Activated CD4-positive, alpha-beta T cell treated with anti-CD3 and anti-CD28 coated beads, Interleukin-2, amount 10 ng/mL, durations not matched to agents 24 days and 14 days (primary cell): Measurements from ENCODE around the gene NRXN3. TPM values are rescaled to one million over a fixed set of nuclear protein-coding genes. Genes with fewer than 3 reads are reported as not detected.

Experiments used
- DNase-seq: peaks from one replicate; pipeline ENCODE4 v3.0.0; 2022
- H3K27ac Mint-ChIP-seq: one replicate; pipeline ENCODE4 v1.8.0; 2022; ENCODE audit warnings: mild to moderate bottlenecking, mixed read lengths
- H3K27me3 Mint-ChIP-seq: one replicate; pipeline ENCODE4 v1.8.0; 2022; ENCODE audit warnings: mixed read lengths
- H3K36me3 Mint-ChIP-seq: one replicate; pipeline ENCODE4 v1.8.0; 2022; ENCODE audit warnings: low read depth, mild to moderate bottlenecking, mixed read lengths
- H3K4me1 Mint-ChIP-seq: one replicate; pipeline ENCODE4 v1.8.0; 2021; ENCODE audit warnings: mixed read lengths
- H3K4me3 Mint-ChIP-seq: one replicate; pipeline ENCODE4 v1.8.0; 2022; ENCODE audit warnings: mild to moderate bottlenecking, moderate library complexity, mixed read lengths
- H3K9me3 Mint-ChIP-seq: one replicate; pipeline ENCODE4 v1.8.0; 2021; ENCODE audit warnings: mixed read lengths
- intact Hi-C: fragments of 100-400 bp; cut with micrococcal nuclease; formaldehyde crosslinking; loops from one replicate; pipeline ENCODE4 v1.15.1; 2023
- total RNA-seq: library from RNA; stranded (reverse); gene quantifications from 2 replicates; pipeline ENCODE4 v1.2.3, GENCODE V29; 2022

NRXN3 gene
- total RNA-seq, 1 donor from 2014 or later = not detected

GRCh38 chr14:79275292-79275655 lies 1105.1 kb downstream of the NRXN3 start:
- intact Hi-C loops = no loop called here
- DNase-seq = no peak
- H3K27ac Mint-ChIP-seq = no peak overlapping the region
- peaks cover 25% of the 10 kb centered on the region for H3K27me3 Mint-ChIP-seq
- no peaks in the 10 kb centered on the region for H3K4me1 Mint-ChIP-seq
- H3K9me3 Mint-ChIP-seq = peaks cover 3% of the 10 kb centered on the region
- no peaks in the 10 kb centered on the region for H3K36me3 Mint-ChIP-seq
- H3K4me3 Mint-ChIP-seq = no peak overlapping the region

- H3K9me3 Mint-ChIP-seq = peaks cover 3% of the 10 kb centered on the region
- peaks cover 41% of the 10 kb centered on the region for H3K27me3 Mint-ChIP-seq
- H3K4me1 Mint-ChIP-seq = no peaks in the 10 kb centered on the region
- no peak for DNase-seq
- no peak overlapping the region for H3K27ac Mint-ChIP-seq
- intact Hi-C loops = no loop called here
- H3K36me3 Mint-ChIP-seq = no peaks in the 10 kb centered on the region
- H3K4me3 Mint-ChIP-seq = no peak overlapping the region
Observed at GRCh38 chr14:79278286-79278797, 1108.2 kb downstream of the NRXN3 start.

DNA sequence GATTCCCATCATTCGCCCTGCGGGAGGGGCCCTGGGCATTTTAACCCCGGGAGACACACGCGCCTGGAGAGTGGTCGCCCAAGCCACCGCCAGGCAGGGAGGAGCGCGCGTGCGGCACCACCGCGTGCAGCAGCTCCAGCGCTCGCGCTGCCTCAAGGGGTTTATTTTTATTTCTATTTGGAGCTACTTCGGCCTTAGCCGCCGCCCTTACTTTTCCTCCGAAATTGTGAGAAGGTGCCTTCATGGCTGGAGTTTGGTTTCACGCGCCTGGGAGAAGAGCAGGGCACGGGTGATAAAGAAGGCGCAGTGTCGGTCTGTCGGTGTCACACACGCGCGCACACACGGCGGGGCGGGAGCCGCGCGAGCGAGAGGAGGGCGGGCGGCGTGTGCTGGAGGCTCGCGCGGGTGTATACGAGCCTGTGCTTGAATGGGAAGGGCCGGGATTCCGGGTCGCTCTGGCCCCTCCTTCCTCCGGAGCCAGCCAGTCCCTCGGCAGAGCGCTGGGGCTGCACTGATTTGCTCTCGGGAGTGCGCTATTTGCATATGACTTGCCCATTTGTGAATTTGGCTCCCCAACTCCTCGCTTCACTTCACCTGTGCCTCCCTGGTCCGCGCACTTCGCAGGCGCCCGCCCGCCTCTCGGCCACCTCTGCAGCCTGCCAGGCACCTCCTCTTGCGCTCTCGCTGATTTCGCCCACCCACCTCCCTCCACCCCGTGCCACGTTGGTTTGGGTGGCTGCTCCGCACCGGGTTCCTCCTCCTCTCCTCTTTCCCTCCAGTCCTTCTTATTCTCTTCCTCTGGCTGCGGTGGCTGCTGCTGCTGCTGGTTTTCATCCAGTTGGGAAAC lies 1108.8 kb downstream of the NRXN3 start:
- H3K4me1 Mint-ChIP-seq = no peaks in the 10 kb centered on the region
- intact Hi-C loops = no loop called here
- peak; percentile 54 for DNase-seq
- peaks cover 41% of the 10 kb centered on the region for H3K27me3 Mint-ChIP-seq
- H3K36me3 Mint-ChIP-seq = no peaks in the 10 kb centered on the region
- no peak overlapping the region for H3K4me3 Mint-ChIP-seq
- H3K9me3 Mint-ChIP-seq = peaks cover 3% of the 10 kb centered on the region
- H3K27ac Mint-ChIP-seq = no peak overlapping the region

DNA sequence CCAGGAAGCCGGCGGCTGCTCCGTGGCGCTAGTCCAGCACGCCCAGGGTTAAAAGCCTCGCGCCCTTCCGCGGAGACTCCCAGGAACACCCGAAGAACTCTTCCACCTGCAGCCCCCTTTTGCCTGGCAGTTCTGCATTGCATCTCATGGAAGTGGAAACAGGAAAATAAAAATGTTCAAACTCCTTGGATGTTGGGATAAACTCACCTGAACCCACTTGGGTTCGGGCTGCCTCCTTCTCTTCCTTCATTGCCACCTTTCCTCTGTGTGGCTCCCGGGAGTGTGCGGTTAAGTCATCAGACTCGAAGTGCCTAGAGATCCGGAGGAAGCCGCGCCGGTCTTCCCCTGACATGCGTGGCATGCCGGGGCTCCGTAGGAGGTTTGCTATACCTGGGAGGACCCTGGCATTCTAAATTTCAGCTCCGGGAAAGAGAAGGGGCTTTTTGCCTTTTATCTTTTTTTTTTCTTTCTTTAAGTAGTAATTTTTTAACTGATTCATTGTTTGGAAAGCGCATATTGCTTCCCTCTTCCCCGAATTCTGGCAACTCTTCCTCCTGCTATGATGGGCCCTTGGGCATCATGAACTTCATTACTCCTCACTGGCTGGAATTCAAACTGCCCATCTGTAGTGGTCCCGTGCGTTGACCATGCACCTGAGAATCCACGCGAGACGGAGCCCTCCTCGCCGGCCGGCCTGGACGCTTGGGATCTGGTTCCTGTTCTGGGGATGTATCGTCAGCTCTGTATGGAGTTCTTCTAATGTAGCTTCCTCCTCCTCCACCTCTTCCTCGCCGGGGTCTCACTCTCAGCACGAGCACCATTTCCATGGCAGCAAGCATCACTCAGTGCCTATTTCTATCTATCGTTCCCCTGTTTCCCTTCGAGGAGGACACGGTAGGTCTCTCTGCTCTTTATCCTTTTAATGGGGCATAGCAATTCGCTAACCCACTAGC lies 1109.7 kb downstream of the NRXN3 start:
- H3K36me3 Mint-ChIP-seq = no peaks in the 10 kb centered on the region
- intact Hi-C loops = no loop called here
- H3K4me1 Mint-ChIP-seq = no peaks in the 10 kb centered on the region
- no peak overlapping the region for H3K4me3 Mint-ChIP-seq
- peaks cover 3% of the 10 kb centered on the region for H3K9me3 Mint-ChIP-seq
- no peak for DNase-seq
- H3K27me3 Mint-ChIP-seq = peaks cover 41% of the 10 kb centered on the region
- no peak overlapping the region for H3K27ac Mint-ChIP-seq

DNA sequence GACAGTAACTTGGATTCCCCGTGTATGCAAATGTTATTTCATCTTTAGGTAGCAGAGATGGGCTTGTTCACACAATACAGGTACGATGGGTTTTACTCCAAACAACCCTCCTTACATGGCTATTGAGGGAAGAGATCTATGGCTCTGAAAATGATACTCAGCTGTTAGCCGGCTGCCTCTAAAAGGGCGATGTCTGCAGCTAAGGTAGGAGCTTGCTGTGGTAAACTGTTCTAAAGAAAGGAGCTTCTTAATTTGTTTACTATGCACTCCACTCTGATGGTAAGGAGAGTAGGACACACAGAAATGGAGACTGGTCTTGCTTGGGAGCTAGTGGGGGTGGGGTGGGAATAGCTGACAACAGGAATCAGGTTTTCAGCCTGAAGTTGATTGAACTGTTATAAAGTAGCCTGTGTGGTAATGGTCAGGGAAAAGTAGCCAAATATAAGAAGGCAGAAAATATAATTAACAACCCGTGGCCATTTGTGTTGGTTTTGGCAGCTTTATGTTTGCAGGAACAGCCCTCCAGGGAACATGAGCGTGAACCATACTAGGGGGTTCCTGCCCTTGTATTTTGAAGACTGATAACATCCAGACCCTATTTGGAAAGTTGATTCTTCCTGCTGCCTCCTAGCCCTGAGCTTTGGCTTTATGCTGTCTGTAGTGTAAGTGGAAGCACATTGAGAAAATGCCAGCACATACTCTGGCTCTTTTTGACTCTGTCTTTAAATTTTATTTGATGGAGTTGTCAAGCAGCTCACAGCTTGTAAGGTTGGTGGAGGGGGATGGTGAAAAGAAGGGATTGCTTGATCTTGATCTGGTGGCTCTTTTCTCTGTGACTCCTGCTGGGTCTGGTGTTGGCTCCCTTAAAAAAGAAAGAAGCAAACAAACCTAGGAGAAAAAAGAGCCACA lies 1111.3 kb downstream of the NRXN3 start:
- no peaks in the 10 kb centered on the region for H3K36me3 Mint-ChIP-seq

DNA sequence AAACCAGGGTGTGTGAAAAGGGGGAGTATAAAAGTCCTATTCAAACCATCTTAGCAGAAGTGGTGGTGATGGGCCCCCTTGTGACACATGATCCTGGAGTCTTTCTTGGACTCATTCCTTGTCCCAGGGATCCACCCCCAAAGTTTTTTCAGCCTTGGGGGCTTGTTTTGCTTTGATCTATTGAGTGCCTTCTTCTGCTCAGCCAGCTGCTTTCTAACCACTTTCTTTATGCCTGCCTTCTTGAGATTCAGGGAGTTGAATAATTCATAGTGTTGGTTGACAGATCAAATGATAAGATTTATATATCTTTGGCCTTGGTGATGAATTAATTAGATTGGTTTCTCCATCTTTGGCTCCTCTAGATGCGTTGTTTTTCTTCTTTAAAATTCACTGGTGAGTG lies 1114.4 kb downstream of the NRXN3 start:
- peaks cover 3% of the 10 kb centered on the region for H3K9me3 Mint-ChIP-seq
- intact Hi-C loops = no loop called here
- no peaks in the 10 kb centered on the region for H3K36me3 Mint-ChIP-seq
- no peak overlapping the region for H3K27ac Mint-ChIP-seq
- H3K4me3 Mint-ChIP-seq = no peak overlapping the region
- H3K4me1 Mint-ChIP-seq = no peaks in the 10 kb centered on the region
- no peak for DNase-seq
- peaks cover 23% of the 10 kb centered on the region for H3K27me3 Mint-ChIP-seq

More for the DNA sequence above, 1111.3 kb downstream of the NRXN3 start:
- intact Hi-C loops = no loop called here
- Mint-ChIP-seq H3K9me3 (peaks cover 3% of the 10 kb centered on the region), H3K4me1 (no peaks in the 10 kb centered on the region), H3K4me3 (no peak overlapping the region), H3K27ac (no peak overlapping the region), H3K27me3 (peaks cover 41% of the 10 kb centered on the region)
- DNase-seq = no peak

DNA sequence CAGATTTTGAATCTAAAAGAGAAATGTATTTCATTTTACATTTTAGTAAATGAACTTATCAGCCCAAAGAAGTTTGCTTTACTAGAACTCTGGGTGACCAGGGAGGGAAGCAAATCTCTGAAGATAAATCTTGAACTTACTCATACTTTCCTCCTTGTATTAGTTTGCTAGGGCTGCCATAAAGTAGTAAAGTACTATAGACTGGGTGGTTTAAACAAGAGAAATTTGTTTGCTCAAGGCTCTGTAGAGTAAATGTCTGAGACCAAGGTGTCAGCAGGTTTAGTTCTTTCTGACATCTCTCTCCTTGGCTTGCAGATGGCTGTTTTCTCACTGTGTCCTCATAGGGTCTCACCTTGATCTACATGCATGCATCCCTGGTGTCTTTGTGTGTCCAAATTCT lies 1115.1 kb downstream of the NRXN3 start:
- intact Hi-C loops = no loop called here

DNA sequence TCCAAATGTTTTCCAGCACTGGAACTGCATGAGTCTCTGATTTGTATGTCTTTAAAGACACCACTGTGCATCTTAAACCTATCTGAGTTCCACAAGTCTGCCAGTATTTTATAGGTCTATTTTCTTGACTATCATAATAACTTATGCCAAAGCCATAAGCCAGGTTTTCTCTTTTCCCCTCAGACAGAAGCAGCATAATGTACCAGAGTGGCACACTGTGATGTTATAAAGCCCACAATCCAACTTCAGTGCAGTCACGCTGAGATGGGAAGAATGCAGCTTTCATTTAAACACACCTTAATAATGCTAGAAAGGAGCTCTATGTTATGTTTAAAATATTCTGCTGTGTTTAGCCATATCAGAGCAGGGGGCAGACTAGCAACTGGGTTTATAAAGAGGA lies 1117.8 kb downstream of the NRXN3 start:
- Mint-ChIP-seq H3K9me3 (no peaks in the 10 kb centered on the region), H3K4me1 (no peaks in the 10 kb centered on the region), H3K27me3 (no peaks in the 10 kb centered on the region), H3K4me3 (no peak overlapping the region), H3K36me3 (no peaks in the 10 kb centered on the region), H3K27ac (no peak overlapping the region)
- intact Hi-C loops = no loop called here
- no peak for DNase-seq

More for the DNA sequence above, 1115.1 kb downstream of the NRXN3 start:
- H3K27ac Mint-ChIP-seq = no peak overlapping the region
- no peak overlapping the region for H3K4me3 Mint-ChIP-seq
- peaks cover 17% of the 10 kb centered on the region for H3K27me3 Mint-ChIP-seq
- H3K9me3 Mint-ChIP-seq = no peaks in the 10 kb centered on the region
- no peak for DNase-seq
- H3K36me3 Mint-ChIP-seq = no peaks in the 10 kb centered on the region
- H3K4me1 Mint-ChIP-seq = no peaks in the 10 kb centered on the region

DNA sequence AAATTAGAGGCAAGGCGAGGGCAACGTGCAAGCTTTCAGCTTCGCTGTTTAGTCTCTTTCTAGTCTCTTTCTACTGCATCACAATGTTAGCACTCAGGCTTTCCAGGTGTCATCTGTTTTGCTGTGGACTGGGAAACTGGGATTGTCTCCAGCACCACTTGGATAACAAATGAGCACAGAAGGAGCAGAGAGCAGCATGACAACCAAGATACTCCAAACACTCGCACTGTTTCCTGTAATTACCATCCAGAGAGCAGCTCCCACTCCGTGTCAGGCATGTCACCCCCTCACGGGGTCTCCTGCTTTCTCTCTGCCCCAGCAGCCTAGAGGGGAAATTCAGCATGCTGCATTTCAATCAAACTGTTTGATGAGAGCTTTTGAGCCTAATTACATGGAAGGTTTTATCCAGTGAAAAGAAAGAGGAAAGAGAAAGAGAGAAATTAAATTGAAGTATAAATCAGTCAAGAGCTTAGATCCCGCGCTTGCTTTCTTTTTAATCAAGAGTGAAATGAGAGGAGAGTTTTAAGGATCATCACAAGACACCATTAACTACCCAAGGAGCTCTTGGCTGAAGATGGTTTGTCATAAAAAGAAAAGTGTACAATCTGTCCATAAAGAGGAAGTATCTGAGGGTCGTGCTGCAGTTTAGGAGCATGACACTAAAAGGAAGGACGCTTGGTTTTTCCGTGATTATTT lies 1123.5 kb downstream of the NRXN3 start:
- Mint-ChIP-seq H3K4me3 (no peak overlapping the region), H3K27ac (no peak overlapping the region), H3K9me3 (no peaks in the 10 kb centered on the region), H3K36me3 (no peaks in the 10 kb centered on the region), H3K27me3 (no peaks in the 10 kb centered on the region), H3K4me1 (no peaks in the 10 kb centered on the region)
- intact Hi-C loops = no loop called here
- DNase-seq = no peak

DNA sequence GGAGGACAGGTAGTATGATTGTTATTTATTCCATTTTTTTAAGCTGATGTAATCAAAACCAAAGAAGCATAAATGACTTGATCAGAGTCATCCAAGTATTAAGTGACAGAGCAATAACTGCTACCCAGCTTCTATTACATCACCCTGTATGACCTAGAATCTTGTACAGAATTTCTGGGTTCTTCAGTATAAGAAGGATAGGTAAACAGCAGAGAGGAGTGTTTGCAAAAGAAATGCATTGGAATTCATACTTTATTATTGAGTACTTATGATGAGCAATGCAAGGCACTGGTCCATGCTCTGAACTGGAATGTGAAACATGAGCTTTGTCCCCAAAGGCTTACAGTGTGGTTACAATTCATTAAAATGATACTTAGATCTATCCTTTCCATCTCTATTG lies 1124.3 kb downstream of the NRXN3 start:
- no peak for DNase-seq
- Mint-ChIP-seq H3K27me3 (no peaks in the 10 kb centered on the region), H3K36me3 (no peaks in the 10 kb centered on the region), H3K4me3 (no peak overlapping the region), H3K4me1 (no peaks in the 10 kb centered on the region), H3K27ac (no peak overlapping the region), H3K9me3 (no peaks in the 10 kb centered on the region)
- intact Hi-C loops = no loop called here

DNA sequence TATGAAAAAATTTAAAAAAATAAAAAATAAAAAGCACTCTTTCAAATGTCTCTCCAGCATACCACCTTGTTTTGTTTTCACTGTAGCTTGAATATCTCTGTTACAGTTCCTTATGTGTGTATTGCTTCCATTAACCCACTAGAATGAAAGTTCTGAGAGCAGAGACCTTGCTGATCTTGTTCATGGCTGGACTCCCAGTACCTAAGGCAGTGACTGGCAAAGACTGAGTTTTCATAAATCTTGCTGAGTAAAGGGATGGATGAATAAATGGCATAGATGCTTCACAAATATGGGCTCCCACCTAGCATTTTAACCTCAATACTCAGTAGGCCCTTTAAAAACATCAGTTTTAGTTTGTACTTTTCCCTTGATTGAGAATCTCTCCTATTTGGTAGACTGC lies 1125.2 kb downstream of the NRXN3 start:
- DNase-seq = no peak
- no peaks in the 10 kb centered on the region for H3K27me3 Mint-ChIP-seq
- H3K4me3 Mint-ChIP-seq = no peak overlapping the region
- no peaks in the 10 kb centered on the region for H3K36me3 Mint-ChIP-seq
- H3K27ac Mint-ChIP-seq = no peak overlapping the region
- H3K9me3 Mint-ChIP-seq = no peaks in the 10 kb centered on the region
- no peaks in the 10 kb centered on the region for H3K4me1 Mint-ChIP-seq
- intact Hi-C loops = no loop called here

DNA sequence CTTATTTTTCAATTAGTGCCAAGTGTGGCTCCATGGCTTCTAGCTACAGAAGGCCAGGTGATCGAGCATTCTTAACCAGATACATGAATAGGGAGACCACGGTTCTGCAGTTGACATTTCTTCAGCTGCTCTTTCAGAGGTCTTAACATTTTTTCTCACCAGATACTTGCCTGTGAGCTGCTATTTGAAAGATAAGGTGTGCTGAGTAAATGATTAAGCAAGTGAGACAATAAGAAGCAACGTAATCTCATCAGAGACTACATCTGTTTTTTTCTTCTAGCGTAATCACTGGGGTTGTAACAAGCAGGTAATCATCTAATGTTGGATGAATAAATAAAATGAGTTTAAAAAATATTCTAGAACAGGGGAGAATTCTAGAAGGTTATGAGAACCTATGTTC lies 1128.2 kb downstream of the NRXN3 start:
- no peak for DNase-seq
- Mint-ChIP-seq H3K27me3 (no peaks in the 10 kb centered on the region), H3K9me3 (no peaks in the 10 kb centered on the region), H3K36me3 (no peaks in the 10 kb centered on the region), H3K4me1 (no peaks in the 10 kb centered on the region), H3K27ac (no peak overlapping the region), H3K4me3 (no peak overlapping the region)
- intact Hi-C loops = no loop called here

DNA sequence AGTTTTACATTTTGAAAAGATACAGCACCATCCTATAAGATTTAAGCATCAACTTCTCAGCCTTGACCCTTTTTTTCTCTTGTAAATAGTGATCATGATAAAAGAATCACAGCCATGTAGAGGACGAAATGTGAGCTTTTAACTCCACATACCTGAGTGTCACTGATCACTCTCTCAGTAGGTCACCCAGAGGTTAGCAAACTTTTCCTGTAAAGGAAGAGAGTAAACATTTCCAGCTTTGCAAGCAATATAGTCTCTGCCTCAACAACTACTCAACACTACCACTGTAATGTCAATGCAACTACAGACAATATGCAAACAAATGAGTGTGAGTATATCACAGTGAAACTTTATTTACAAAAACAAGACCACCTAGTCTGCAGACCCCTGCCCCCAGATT lies 1129.0 kb downstream of the NRXN3 start:
- no peaks in the 10 kb centered on the region for H3K36me3 Mint-ChIP-seq
- H3K4me3 Mint-ChIP-seq = no peak overlapping the region
- intact Hi-C loops = no loop called here
- no peak overlapping the region for H3K27ac Mint-ChIP-seq
- no peaks in the 10 kb centered on the region for H3K9me3 Mint-ChIP-seq
- no peaks in the 10 kb centered on the region for H3K4me1 Mint-ChIP-seq
- H3K27me3 Mint-ChIP-seq = no peaks in the 10 kb centered on the region
- DNase-seq = no peak
